DOHH2 (cell line): ENCODE results near the gene CXCL1.

Experiments
- H3F3A ChIP-seq: fragments of 200-600 bp; sonication (generic), shearing (Covaris generic); 2 replicates; pipeline ENCODE4 v1.6.0; 2016; ENCODE audit warnings: antibody characterized with exemption, mild to moderate bottlenecking; ENCODE audit not compliant: control insufficient read depth, insufficient read depth
- H3K27ac ChIP-seq: fragments of 200-600 bp; sonication (generic); 2 replicates; pipeline ENCODE4 v1.5.1; 2014; ENCODE audit warnings: low read depth, mild to moderate bottlenecking, low read length, moderate library complexity
- H3K27me3 ChIP-seq: fragments of 200-600 bp; sonication (generic); 2 replicates; pipeline ENCODE4 v1.6.1; 2014; ENCODE audit warnings: mild to moderate bottlenecking, low read length, mixed read lengths; ENCODE audit not compliant: control insufficient read depth
- H3K36me3 ChIP-seq: fragments of 200-600 bp; sonication (generic); 2 replicates; pipeline ENCODE4 v1.6.1; 2014; ENCODE audit warnings: mild to moderate bottlenecking, low read length, moderate library complexity, mixed read lengths; ENCODE audit not compliant: control insufficient read depth
- H3K4me1 ChIP-seq: fragments of 200-600 bp; sonication (generic); 2 replicates; pipeline ENCODE4 v1.6.1; 2014; ENCODE audit warnings: mild to moderate bottlenecking, low read length, mixed read lengths; ENCODE audit not compliant: control insufficient read depth
- H3K4me2 ChIP-seq: fragments of 200-600 bp; sonication (generic); 2 replicates; pipeline ENCODE4 v1.6.0; 2014; ENCODE audit warnings: mild to moderate bottlenecking, low read length, moderate library complexity
- H3K4me3 ChIP-seq: fragments of 200-600 bp; sonication (generic); 2 replicates; pipeline ENCODE4 v1.5.1; 2014; ENCODE audit warnings: mild to moderate bottlenecking, low read length, mixed read lengths
- H3K79me2 ChIP-seq: fragments of 200-600 bp; sonication (generic); 2 replicates; pipeline ENCODE4 v1.6.1; 2014; ENCODE audit warnings: mild to moderate bottlenecking, low read length, mixed read lengths; ENCODE audit not compliant: control insufficient read depth
- H3K9me2 ChIP-seq: fragments of 200-600 bp; sonication (generic); replicated peaks from 2 replicates; pipeline ENCODE4 v1.6.1; 2014; ENCODE audit warnings: mild to moderate bottlenecking, low read length, mixed read lengths; ENCODE audit not compliant: control insufficient read depth
- H3K9me3 ChIP-seq: fragments of 200-600 bp; sonication (generic); 2 replicates; pipeline ENCODE4 v1.6.1; 2014; ENCODE audit warnings: antibody characterized with exemption, low read length, mixed read lengths; ENCODE audit not compliant: control insufficient read depth, insufficient read depth
- H4K20me1 ChIP-seq: fragments of 200-600 bp; sonication (generic); 2 replicates; pipeline ENCODE4 v1.6.0; 2014; ENCODE audit warnings: low read depth, mild to moderate bottlenecking, antibody characterized with exemption, low read length, moderate library complexity; ENCODE audit not compliant: control insufficient read depth, insufficient read depth
- EZH2phosphoT487 ChIP-seq: fragments of 200-600 bp; sonication (generic); IDR thresholded peaks from 2 replicates; pipeline ENCODE4 v1.6.1; 2017; ENCODE audit warnings: borderline replicate concordance, mild to moderate bottlenecking, antibody characterized with exemption, low read length, moderate library complexity, mixed read lengths
- TF ChIP-seq, protein P1 (sequence below): fragments of 200-600 bp; sonication (generic); IDR thresholded peaks from one replicate; pipeline ENCODE4 v1.5.1; 2014; ENCODE audit warnings: antibody characterized with exemption, mild to moderate bottlenecking, low read depth, low read length; ENCODE audit not compliant: poor library complexity, severe bottlenecking

Gene CXCL1

DNA sequence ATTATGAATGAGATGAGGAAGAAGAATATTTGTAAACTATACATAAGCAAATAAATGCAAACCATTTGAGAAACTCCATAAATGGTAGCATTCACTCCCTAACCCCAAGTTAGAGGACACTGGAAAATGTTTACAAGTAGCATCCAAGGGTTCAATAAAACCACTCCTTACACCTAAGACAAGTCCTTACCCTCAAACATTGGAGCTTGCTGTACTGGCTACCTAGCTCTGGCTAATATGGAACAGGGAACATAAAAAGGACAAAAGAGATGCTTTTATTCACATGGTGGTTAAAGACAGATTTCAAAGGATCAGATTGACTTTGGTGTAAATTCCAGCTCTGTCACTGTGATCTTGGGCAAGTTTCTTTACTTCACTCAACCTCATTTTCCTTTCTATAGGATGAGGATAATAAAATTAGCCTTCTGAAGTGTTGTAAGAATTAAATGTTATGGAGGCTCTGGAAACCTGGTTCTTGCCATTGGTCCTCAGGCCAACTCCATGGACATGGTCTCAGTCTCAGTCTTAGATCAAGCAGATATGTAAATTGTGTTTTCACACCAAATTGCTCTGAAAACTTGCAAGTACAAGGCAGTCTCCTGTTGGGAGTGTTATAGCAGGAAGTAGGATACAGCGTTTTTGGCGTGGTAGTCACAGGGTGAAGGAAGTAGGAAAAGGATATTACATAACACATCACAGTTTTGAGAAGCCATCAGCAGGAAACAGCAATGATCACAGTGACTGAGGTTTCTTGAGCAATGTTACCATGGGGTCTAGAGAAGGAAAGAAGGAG, 3.3 kb downstream of the CXCL1 start:
- no peak overlapping the region for H3K27ac ChIP-seq
- H3K79me2 ChIP-seq: no peaks in the 10 kb centered on the region
- no peak overlapping the region for H3K4me2 ChIP-seq
- H4K20me1 ChIP-seq: no peaks in the 10 kb centered on the region
- TF ChIP-seq EZH2phosphoT487: no peak
- TF ChIP-seq, protein P1, sequence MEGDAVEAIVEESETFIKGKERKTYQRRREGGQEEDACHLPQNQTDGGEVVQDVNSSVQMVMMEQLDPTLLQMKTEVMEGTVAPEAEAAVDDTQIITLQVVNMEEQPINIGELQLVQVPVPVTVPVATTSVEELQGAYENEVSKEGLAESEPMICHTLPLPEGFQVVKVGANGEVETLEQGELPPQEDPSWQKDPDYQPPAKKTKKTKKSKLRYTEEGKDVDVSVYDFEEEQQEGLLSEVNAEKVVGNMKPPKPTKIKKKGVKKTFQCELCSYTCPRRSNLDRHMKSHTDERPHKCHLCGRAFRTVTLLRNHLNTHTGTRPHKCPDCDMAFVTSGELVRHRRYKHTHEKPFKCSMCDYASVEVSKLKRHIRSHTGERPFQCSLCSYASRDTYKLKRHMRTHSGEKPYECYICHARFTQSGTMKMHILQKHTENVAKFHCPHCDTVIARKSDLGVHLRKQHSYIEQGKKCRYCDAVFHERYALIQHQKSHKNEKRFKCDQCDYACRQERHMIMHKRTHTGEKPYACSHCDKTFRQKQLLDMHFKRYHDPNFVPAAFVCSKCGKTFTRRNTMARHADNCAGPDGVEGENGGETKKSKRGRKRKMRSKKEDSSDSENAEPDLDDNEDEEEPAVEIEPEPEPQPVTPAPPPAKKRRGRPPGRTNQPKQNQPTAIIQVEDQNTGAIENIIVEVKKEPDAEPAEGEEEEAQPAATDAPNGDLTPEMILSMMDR: no peak
- no peaks in the 10 kb centered on the region for H3K36me3 ChIP-seq
- H3K9me2 ChIP-seq: no peaks in the 10 kb centered on the region
- H3K27me3 ChIP-seq: no peaks in the 10 kb centered on the region
- no peaks in the 10 kb centered on the region for H3K9me3 ChIP-seq
- no peak overlapping the region for H3K4me3 ChIP-seq
- no peaks in the 10 kb centered on the region for H3F3A ChIP-seq
- H3K4me1 ChIP-seq: no peaks in the 10 kb centered on the region

DNA sequence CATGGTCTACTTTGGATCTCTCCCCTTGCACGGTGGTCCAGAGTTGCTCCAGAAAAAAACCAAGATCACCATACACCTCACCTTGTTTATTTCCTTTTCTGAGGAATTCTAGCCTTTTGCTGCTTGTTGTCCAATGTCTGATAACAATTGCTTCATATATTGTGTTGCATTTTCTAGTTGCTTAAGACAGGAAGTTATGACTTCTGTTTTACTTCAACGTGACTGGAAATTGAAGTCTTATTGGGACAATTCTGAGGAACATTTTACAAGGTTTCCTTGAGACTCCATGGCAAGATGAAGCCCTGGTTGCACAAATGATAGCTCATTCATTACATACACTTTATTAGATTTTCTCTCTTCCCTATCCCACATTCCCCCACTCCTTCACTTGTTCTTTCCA, 5.2 kb downstream of the CXCL1 start:
- TF ChIP-seq, protein P1: no peak
- TF ChIP-seq EZH2phosphoT487: no peak
- Histone ChIP-seq H3K79me2 (no peaks in the 10 kb centered on the region), H3K4me2 (no peak overlapping the region), H4K20me1 (no peaks in the 10 kb centered on the region), H3K9me2 (no peaks in the 10 kb centered on the region), H3F3A (no peaks in the 10 kb centered on the region), H3K27ac (no peak overlapping the region), H3K9me3 (no peaks in the 10 kb centered on the region), H3K36me3 (no peaks in the 10 kb centered on the region), H3K4me1 (no peaks in the 10 kb centered on the region), H3K27me3 (no peaks in the 10 kb centered on the region), H3K4me3 (no peak overlapping the region)

DNA sequence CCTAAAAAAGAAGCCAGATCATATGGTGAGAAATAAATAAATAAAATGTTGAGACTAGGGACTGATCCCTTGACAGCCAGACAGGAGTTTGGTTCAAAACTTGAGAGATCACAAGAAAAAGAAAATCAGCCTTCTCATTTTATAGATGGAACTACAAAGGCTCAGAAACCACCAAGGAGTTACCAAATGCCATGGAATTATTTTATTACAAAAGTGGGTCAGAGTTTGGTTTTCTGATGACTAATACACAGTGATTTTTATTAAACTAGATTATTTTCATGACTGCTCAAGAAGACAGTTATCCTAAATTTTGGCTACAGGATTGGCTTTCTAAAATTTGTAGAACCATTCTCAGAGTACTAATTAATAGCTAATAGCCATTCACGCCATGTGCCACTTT, 6.2 kb downstream of the CXCL1 start:
- no peak overlapping the region for H3K4me2 ChIP-seq
- H3K27me3 ChIP-seq: no peaks in the 10 kb centered on the region
- no peaks in the 10 kb centered on the region for H3K4me1 ChIP-seq
- no peaks in the 10 kb centered on the region for H3F3A ChIP-seq
- no peaks in the 10 kb centered on the region for H4K20me1 ChIP-seq
- no peaks in the 10 kb centered on the region for H3K79me2 ChIP-seq
- no peaks in the 10 kb centered on the region for H3K9me2 ChIP-seq
- TF ChIP-seq, protein P1: no peak
- TF ChIP-seq EZH2phosphoT487: no peak
- no peak overlapping the region for H3K4me3 ChIP-seq
- H3K36me3 ChIP-seq: no peaks in the 10 kb centered on the region
- no peak overlapping the region for H3K27ac ChIP-seq
- H3K9me3 ChIP-seq: no peaks in the 10 kb centered on the region
